Measurements from ENCODE around the gene SFT2D3.
A peak's percentile ranks its signal among the peaks of the same experiment; 100 is the strongest.

The SFT2D3 gene

GRCh38 chr2:127701193-127701650 is at the start of gene SFT2D3:
Gene SFT2D3 (plus strand): TSS chr2:127701497. CDS start chr2:127701529, 32 bp downstream.
- DNase-seq, result peak; percentile 85 to 94

- no peak for DNase-seq
Measured at GRCh38 chr2:127651971-127652550, 49.2 kb upstream of the SFT2D3 start.

- DNase-seq, result no peak
Measured at GRCh38 chr2:127652786-127653357, 48.4 kb upstream of the SFT2D3 start.

GRCh38 chr2:127653421-127654083 is 47.7 kb upstream of the SFT2D3 start:
- no peak for DNase-seq

GRCh38 chr2:127654084-127654837 is 47.0 kb upstream of the SFT2D3 start:
- DNase-seq, result no peak

GRCh38 chr2:127654838-127655175 is 46.5 kb upstream of the SFT2D3 start:
- no peak for DNase-seq

GRCh38 chr2:127655209-127656073 is 45.9 kb upstream of the SFT2D3 start:
- DNase-seq, result no peak

- no peak for DNase-seq
Measured at GRCh38 chr2:127656569-127657231, 44.6 kb upstream of the SFT2D3 start.

GRCh38 chr2:127657232-127657595 is 44.1 kb upstream of the SFT2D3 start:
- no peak for DNase-seq

- DNase-seq, result no peak
Measured at GRCh38 chr2:127658146-127658545, 43.2 kb upstream of the SFT2D3 start.

GRCh38 chr2:127658641-127659407 is 42.5 kb upstream of the SFT2D3 start:
- DNase-seq, result no peak

GRCh38 chr2:127659408-127660290 is 41.6 kb upstream of the SFT2D3 start:
- no peak for DNase-seq

- DNase-seq, result no peak
Measured at GRCh38 chr2:127660291-127660578, 41.1 kb upstream of the SFT2D3 start.

- DNase-seq, result no peak
Measured at GRCh38 chr2:127661072-127661649, 40.1 kb upstream of the SFT2D3 start.

GRCh38 chr2:127661949-127662510 is 39.3 kb upstream of the SFT2D3 start:
- no peak for DNase-seq

- no peak for DNase-seq
Measured at GRCh38 chr2:127662937-127663565, 38.2 kb upstream of the SFT2D3 start.

- DNase-seq, result no peak
Measured at GRCh38 chr2:127663566-127664064, 37.7 kb upstream of the SFT2D3 start.

GRCh38 chr2:127664065-127664894 is 37.0 kb upstream of the SFT2D3 start:
- DNase-seq, result no peak
